GM19193 (cell line): ENCODE data around the gene VSIR.
A peak's percentile ranks its signal among the peaks of the same experiment; 100 is the strongest.

Source experiments
- POLR2A ChIP-seq: IDR thresholded peaks from 4 replicates; pipeline ENCODE4 v1.6.1; 2011; ENCODE audit not compliant: insufficient read depth, insufficient read length; ENCODE audit errors: extremely low read depth

VSIR gene

DNA sequence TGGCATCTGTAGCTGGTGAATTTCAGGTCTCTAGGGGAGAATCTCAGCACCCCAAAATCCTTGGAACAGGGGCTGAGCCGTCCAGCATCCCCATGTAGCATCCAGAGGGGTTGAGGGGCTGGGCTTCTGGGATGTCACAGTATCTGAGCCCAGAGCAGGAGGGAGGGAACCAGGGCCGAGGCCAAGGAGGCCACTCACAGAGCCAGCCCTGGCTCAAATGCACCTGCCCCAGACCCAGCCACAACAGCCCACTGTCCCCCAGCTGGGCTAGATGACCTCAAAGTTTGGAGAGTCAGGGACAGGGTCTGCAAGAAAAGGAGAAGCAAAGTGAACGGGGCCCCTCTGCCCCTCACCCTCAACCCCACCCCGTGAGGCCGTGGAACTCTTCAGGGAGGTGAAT is 22.3 kb downstream of the VSIR start:
- TF ChIP-seq POLR2A, result no peak

DNA sequence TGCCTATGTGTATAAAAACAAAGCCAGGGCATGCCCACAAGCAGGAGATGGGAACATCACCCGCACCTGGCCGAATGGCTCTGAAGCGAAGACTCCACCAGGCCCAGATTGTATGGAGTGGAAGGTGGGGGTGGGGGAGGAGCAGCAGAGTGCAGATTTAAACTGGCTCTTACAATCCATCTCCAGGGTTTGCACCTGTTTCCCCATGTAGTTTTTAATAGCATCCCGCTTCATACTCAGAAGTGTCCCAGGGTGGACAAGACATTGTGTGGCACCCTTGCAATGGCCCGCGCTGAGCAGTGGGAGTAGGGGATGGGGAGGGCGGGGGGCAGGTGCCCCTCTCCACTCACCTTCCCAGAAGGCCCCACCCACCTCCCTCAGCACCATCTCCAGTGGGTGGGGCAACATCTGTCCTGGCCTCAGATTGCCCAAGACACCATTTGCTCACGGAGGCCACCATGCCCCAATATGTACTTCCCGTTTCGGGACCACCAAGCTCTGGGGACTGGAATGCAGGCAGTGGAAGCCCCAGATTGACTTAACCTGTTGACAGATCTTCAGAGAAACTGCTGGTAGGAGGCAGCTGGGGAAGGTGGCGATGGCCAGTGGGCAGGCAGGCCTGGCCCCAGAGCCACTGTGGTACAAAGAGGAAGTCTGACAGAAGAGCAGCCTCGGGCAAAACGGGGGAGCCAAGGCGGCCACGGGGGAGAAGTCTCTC is 23.0 kb downstream of the VSIR start:
- TF ChIP-seq POLR2A, result no peak

DNA sequence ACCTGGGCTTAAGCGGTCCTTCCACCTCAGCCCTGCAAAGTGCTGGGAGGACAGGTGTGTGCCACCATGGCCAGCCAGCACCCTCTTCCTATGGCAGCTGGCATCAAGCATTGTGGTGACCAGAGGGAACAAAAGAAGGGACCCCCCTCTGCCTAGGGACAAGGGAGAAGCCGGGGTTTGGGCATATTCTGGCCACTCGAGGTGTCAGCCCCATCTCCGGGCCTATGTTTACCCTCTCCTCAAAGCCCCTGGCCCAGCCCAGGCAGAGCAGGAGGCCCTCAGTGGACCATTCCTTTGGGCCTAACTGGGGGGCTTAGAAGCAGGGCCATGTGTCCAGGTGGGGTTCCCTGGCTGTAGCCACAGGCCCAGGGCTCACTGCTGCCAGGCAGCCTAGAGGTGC is 23.9 kb downstream of the VSIR start:
- TF ChIP-seq POLR2A, result no peak

DNA sequence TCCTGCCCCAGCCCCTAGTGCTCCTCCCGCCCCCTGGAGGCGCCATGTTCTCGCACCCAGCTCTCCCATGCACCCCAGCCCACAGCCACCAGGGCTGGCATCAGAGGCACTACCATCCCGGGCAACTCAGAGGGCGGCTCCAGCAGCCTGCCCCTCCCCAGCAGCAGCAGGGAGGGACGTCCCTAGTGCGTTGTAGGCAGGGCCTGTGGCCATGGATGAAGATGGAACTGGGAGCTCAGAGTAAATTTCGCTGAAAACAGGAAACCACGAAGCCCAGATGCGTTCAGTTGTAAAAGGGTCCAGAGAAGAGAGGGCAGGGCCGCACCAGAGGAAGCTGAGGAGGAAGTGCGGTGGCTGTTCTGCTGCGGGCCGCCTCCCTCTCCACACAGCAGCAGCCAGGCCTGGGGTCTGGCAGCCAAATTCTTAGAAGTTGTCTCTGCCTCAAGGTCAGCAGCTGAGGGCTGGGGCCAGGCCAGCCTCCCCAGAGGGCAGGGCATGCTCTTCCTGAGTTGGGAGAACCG is 24.6 kb downstream of the VSIR start:
- TF ChIP-seq POLR2A, result peak; percentile 49

- peak; percentile 29 for TF ChIP-seq POLR2A
Measured at GRCh38 chr10:71747551-71748523, 25.5 kb downstream of the VSIR start.

DNA sequence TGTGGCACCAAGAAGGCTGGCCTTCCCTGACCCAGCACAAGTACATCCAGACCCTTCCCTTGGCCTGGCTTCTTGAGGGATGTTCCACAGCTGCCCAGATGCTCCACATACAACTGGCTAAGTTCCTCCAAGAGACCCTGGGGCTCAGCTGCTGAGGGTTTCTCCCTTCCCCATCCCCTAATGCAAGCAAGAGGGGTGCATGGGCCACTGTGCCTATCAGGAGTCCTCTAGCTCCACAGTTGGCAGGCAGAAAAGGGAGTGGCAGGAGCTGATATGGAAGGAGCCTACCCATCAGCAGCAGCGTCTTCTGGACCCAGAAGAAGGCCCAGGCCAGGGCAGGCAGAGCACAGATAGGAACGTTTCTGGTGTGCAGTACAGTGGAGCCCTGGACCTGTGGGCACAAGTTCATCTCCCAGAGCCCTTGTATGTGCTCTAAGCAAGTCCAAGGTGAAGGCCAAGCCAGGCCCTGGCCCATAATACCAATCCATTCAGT is 26.2 kb downstream of the VSIR start:
- TF ChIP-seq POLR2A, result no peak

- no peak for TF ChIP-seq POLR2A
Measured at GRCh38 chr10:71746344-71747037, 26.8 kb downstream of the VSIR start.

DNA sequence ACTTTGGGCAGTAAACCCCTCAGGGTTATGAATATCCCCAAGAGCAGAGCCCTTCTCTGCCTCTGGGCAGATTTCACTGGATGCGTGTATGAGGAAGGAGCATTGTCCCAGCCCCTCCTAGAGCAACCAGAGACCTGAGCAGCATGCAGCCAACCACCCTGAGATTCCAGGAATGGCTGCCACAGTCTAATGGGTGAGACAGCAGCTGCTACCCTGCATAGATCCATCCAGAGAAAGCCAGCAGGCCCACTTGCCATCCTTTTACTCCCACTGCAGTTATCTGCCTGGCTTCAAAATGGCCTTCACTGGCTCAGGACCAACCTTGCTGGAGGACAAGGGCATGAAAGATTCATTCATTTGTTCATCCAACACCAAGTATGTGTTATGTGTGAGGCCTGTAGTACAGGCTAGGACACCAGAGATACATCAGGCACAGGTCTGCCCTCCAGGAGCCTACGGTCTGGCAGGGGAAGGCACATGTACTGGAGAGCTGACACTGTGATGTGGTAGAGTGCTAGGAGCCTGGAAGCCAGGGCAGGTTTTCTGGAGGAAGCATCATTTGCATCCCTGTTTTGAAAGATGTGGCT is 27.6 kb downstream of the VSIR start:
- no peak for TF ChIP-seq POLR2A

GRCh38 chr10:71744897-71745663 is 28.2 kb downstream of the VSIR start:
- no peak for TF ChIP-seq POLR2A

DNA sequence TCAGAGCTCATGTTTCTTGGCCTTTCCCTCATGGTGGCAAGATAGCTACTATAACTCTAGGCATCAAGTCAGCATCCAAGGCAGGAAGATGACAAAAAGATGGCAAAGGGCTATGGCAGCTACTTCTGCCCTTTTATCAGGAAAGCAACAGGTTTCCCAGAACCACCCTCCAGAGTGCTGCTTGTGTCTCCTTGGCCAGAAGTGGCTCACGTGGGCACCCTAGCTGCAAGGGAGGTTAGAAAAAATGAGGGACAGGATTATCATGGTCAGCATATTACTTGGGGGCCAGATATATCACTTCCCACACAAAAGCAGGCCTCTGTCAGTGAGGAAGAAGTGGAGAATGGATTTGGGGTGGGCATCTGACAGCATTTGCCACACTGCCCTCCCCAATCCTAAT is 29.5 kb downstream of the VSIR start:
- TF ChIP-seq POLR2A, result no peak

DNA sequence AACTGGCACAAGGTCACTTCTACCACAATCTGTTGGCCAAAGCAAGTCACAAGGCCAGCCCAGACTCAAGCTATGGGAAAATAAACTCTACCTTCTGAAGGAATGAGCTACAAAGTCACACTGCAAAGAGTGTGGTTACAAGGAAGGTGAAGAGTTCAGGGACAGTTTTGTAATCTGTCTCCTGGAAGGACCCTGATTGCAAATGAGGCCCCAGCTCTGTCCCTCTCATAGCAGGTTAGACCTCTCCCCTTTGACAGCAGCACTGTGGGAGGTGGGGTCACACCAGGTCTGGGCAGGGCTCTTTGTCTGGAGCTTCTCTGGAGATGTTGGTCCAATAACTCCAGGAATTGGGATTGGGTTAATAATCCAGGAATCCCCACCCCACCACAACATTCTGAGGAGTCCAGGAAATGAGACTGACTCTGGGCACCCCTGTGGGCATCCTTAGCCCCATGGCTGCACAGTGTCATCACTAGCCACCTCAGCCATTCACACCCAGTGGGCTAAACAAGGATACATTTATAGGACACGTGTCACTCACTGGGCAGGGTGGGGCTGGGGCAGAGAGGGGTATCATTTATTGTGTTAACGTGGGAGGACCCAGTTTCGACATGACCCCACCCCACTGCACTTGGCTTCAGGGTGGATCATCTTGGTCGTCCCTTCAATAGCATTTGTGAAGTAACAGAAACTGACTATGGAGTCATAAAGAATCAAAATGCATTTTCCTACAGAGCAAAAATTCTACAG is 30.1 kb downstream of the VSIR start:
- no peak for TF ChIP-seq POLR2A

DNA sequence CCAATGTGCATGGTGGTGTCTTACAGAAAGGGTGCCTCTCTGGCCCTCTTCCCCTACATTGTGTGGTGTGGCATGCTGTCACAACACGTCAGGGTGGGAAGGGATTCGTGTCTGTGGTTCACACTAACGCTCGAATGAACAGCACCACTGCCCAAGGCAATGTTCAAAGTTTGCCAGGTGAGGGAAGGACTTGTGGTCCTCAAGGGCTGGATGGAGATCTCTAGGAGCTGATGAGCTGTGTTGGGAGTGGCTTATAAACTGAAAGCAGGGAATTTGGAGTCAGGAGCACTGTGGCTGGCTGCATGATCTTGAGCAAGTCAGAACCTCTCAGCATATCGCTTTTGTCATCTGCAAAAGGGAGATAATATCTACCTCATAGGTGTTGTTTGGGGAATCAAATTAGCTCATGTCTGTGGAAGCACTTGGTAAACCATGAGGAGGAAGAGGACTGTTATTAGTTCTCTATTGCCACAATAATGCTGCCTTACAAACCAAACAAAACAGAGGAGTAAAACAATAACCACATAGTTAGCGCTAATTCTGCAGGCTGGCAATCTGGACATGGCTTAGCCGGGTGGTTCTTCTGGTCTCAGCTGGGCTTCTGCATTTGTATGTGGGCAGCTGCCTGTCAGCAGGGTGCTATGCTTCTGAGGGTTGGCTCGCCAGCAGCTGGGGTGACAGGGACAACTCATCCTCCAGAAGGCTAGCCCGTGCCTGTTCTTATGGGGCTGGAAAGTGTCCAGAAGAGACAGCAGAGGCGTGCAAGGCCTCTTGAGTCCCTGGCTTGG is 30.8 kb downstream of the VSIR start:
- TF ChIP-seq POLR2A, result no peak
